SH-SY5Y (cell line): Measurements from ENCODE around the gene MYCN.

Source experiments
- GATA2 ChIP-seq: IDR thresholded peaks from 2 replicates; pipeline ENCODE4 v1.6.1; 2011; ENCODE audit warnings: mild to moderate bottlenecking, low read depth, low read length
- GATA3 ChIP-seq: IDR thresholded peaks from 2 replicates; pipeline ENCODE4 v1.6.1; 2011; ENCODE audit warnings: low read depth, mild to moderate bottlenecking, low read length, moderate library complexity

- TF ChIP-seq GATA2 = no peak
- no peak for TF ChIP-seq GATA3
Observed at GRCh38 chr2:15993666-15994065, 53.3 kb downstream of the MYCN start.
